ENCODE results near the gene CCNG2. TPM values are rescaled to one million over a fixed set of nuclear protein-coding genes. Genes with fewer than 3 reads are reported as not detected.

CCNG2 gene
- total RNA-seq, 1 donor from 2014 or later: 119 TPM

- peak; percentile 71 for DNase-seq (ENCODE audit: low spot score)
These were observed 10.6 kb upstream of the CCNG2 start for GRCh38 chr4:77146186-77147078.

- no peak for DNase-seq (ENCODE audit: low spot score)
These were observed 9.8 kb upstream of the CCNG2 start for GRCh38 chr4:77147079-77147782.

DNA sequence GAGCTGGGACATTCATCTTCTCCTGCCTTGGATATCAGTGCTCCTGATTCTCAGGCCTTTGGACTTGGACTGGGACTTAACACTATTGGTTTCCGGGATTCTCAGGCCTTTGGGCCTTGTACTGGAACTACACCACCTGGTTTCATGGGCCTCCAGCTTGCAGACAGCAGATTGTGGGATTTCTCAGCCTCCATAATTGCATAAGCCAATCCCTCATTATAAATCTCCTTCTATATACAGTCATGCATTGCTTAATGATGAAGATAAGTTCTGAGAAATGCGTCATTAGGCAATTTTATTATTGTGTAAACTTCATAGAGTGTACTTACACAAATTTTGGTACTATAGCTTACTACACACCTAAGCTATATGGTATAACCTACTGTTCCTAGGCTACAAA lies 8.9 kb upstream of the CCNG2 start:
- no peak for DNase-seq (ENCODE audit: low spot score)

- DNase-seq (ENCODE audit: low spot score): no peak
These were observed 7.2 kb upstream of the CCNG2 start for GRCh38 chr4:77149789-77150188.

DNA sequence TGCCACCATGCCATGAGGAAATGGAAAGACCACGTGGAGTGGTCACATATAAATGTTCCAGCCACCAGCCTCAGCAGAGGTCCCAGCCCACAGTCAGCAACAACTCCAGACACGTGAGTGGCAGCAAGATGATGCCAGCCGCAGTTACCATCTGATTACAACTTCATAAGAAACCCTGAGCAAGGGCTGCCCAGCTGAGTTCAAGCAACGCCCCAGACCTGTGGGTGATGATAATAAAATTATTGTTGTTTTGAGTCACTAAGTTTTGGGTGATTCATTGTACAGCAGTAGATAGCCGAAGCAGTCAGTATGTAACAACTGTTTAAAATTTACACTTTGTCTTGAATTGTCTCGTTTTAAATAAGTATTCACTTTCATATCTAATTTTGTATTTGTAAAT lies 5.8 kb upstream of the CCNG2 start:
- DNase-seq (ENCODE audit: low spot score): no peak

GRCh38 chr4:77152421-77152820 lies 4.6 kb upstream of the CCNG2 start:
- no peak for DNase-seq (ENCODE audit: low spot score)

GRCh38 chr4:77153006-77153405 lies 4.0 kb upstream of the CCNG2 start:
- DNase-seq (ENCODE audit: low spot score): no peak

DNA sequence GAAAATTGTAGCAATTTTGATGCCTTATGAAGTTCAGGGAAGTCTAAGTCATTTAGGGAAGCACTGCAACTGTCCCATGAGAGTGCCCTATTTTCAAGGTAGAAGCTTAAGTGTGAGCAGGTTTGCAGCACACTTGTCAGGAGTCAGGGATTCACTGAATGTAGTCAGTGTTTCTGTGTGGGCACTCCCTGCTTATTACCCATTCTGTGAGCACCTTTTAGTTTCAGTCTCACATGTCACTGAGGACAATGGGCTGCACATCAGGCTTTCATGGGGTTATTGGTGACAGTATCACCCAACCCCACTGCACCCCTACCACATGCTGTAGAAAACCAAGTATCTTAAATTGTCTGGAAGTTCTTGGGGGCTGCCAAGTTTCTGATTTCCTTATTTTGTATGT lies 2.9 kb upstream of the CCNG2 start:
- no peak for DNase-seq (ENCODE audit: low spot score)

DNA sequence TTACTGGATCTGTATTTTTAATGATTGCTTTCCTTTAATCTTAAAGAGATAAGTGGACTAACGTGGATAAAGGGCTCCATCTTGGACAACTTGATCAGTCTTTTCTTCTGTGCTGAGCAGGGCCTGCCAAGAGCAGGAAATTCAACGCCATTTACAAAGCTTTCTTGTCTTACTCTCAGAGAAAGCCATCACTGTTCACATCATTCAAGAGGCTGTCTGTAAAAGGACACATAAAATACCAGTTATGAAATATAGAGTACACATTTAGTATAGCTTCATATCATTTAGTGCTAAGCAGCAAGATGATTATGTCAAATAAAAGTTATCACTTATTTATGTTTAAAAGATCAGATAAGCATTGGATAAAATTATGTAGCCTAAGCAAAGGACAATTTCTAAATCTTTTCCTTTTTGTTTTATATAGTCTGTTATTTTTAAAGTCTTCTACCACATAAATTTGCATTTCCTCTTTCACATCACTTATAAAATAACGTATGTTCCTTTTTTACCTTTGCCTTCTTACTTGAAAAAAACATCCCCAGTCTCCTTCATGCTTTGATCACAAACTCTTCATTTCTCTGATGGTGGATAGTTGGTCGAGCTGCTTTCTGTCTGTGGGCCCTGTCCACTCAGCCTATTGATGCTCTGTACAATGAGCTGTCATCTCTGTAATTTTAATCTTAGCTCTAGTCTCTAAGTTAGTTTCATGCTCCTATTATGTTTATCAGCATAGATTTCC lies 2.1 kb upstream of the CCNG2 start:
- DNase-seq (ENCODE audit: low spot score): no peak

GRCh38 chr4:77155631-77156452 lies 1.2 kb upstream of the CCNG2 start:
- DNase-seq (ENCODE audit: low spot score): no peak

DNA sequence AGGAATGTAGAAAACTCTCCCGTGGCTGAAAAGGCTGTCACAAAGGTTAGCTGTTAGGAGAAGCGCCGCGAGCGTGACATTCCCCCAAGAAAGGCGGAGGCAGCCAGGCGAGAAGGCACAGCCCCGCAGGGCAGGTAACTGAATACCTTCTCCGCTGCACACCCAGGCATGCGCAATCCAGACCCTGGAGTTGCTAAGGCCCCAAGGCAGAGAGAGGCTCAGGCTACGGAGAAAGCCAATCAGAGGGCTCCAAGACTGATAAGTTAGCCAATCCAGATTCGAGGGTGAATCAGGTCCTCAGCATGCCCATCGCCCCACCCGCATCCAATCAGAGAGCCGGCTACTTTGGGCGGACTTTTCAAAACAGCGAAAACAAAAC lies 485 bp upstream of the CCNG2 start:
- DNase-seq (ENCODE audit: low spot score): peak; percentile 100

DNA sequence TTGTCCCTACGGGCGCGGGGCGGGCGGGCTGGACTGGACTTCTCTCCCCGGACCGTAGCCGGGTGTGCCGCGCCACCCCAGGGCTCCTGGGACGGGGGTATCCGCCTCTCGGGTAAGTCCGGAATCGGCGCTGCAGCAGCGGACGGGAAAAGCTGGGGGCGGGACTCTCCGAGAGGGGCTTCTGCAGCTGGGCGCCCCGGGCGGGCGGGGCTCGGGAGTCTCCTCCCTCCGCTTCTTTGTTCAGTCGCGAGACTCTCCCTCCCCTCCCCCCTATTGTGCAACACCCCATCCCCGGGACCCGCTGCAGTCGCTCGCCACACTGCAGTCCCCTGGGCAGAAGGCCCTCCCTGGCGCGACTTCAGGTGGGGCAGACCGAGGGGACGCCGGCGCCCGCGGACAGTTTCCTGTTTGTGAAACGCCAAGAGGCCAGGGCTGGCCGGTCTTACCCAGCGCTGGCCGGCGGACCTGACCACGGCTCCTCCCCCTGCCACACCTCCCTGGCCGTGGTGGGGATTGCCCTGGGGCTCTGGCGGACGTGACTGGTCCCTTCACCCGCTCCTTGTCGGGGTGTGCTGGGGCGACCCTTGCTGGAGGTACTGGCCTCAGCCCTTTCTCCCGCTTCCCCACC lies 966 bp downstream of the CCNG2 start:
- peak; percentile 96 for DNase-seq (ENCODE audit: low spot score)

DNA sequence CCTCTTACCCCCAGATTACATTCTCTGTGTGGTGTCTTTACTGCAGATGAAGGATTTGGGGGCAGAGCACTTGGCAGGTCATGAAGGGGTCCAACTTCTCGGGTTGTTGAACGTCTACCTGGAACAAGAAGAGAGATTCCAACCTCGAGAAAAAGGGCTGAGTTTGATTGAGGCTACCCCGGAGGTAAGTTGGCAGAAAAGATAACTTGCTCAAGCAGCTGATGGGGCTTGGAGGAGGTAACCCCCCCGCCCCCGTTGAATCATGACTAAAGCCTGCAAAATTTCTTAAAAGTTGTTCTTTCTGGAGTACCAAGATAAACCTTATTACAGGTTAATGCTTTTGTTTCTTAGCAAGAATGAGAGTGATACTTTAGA lies 1.5 kb downstream of the CCNG2 start:
- DNase-seq (ENCODE audit: low spot score): no peak

GRCh38 chr4:77159806-77160205 lies 2.8 kb downstream of the CCNG2 start:
- no peak for DNase-seq (ENCODE audit: low spot score)

DNA sequence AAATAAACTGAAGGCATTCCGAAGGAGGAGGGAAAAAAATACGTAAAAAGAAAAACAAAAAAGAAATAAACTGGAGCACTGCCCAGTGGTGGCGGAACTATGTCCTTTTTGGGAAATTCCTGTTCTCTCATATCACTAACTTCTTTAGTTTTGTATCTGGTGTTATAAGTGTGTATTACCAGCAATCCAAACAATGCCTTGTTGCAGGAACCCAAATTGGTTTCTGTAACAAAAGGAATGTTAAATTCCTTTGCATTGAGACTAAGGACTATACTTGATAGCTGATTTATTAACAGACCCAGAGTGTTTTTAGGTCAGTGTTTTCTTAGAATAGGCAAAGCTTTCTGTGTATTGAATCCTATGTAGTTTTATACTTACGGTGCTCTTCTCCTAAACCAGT lies 6.6 kb downstream of the CCNG2 start:
- no peak for DNase-seq (ENCODE audit: low spot score)

DNA sequence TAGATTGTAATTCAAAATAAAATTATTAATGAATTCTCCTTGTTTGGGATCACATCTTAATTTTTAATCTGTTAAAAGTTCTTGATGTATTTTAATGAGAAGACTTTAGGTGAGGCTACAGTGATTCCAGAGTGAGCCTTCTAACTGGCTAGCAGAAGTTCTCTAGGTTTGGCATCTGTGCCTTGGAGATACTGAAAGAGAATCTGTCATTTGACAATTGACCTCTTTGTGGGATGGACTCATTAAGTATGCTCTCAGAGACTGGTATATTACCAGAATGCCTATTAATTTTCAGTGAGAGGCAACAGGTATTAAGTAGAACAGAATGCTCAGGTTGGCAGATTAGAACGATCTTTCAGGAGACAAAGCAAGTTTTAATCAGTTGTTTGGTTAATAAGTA lies 10.2 kb downstream of the CCNG2 start:
- DNase-seq (ENCODE audit: low spot score): no peak

- DNase-seq (ENCODE audit: low spot score): no peak
These were observed 10.9 kb downstream of the CCNG2 start for GRCh38 chr4:77167866-77168265.

GRCh38 chr4:77169481-77169880 lies 12.5 kb downstream of the CCNG2 start:
- DNase-seq (ENCODE audit: low spot score): peak; percentile 98

DNA sequence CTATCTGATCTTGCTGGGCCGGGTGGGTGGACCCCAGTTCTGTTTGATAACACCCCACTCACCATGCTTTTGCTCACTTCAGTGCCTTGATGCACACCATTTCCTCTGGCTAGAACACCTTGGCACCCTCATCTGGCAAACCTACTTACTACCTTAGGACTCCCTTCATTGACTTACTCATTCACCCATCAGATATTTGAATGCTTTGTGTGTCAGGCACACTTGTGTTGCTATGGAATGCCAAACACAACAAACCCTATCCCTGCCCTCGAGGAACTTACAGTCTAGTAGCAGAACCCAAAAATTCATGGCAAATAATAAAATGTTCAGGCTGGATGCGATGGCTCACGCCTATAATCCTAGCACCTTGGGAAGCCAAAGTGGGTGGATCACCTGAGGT lies 13.9 kb downstream of the CCNG2 start:
- no peak for DNase-seq (ENCODE audit: low spot score)

GRCh38 chr4:77172336-77172735 lies 15.3 kb downstream of the CCNG2 start:
- DNase-seq (ENCODE audit: low spot score): peak; percentile 79

DNA sequence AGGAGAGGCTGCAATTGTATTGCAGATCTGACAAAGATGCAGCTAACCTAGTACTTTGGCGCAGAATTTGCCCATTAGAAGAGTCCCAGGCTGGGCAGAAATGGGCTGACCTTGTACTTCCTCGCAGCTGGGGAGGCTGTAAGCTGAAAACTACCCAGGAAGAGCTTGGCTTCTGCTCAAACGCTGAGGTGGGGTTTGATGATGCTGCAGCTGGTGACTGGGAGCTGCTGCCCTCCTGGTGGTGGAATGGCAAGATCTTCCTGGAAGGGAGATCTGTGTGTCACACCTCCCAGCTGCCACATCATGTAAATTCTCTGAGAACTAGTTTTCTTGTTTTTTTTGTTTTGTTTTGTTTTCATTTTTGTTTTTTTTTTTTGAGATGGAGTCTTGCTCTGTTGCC lies 17.4 kb downstream of the CCNG2 start:
- no peak for DNase-seq (ENCODE audit: low spot score)

Data from umbilical cord (tissue), 2 donors.